ENCODE measurements around the gene PHACTR2.

DNA sequence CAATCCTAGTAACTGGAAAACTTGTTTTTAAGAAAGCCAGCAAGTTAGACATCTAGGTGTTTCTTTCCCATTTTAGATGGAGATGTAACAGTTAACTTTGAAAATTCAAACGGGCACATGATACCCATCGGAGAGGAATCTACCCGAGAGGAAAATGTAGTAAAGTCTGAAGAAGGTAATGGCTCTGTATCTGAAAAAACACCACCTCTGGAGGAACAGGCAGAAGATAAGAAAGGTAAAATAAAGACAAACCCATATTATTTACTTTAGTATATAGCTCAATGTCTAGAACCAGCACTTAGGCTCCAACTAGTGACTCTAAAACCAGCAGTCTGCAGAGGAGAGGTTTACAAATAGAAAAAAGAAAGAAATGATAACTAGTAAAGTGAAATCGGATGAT, 75.9 kb downstream of the PHACTR2 start:
- TF ChIP-seq ZSCAN9 (CRISPR knock-in tag; IDR thresholded peaks at IDR 0.05; ENCODE audit: borderline replicate concordance): no peak
- TF ChIP-seq, protein P1, sequence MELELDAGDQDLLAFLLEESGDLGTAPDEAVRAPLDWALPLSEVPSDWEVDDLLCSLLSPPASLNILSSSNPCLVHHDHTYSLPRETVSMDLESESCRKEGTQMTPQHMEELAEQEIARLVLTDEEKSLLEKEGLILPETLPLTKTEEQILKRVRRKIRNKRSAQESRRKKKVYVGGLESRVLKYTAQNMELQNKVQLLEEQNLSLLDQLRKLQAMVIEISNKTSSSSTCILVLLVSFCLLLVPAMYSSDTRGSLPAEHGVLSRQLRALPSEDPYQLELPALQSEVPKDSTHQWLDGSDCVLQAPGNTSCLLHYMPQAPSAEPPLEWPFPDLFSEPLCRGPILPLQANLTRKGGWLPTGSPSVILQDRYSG (CRISPR knock-in tag; IDR thresholded peaks at IDR 0.05): no peak
- TF ChIP-seq ZNF547 (CRISPR knock-in tag; IDR thresholded peaks at IDR 0.05): no peak
- TF ChIP-seq, protein P2, sequence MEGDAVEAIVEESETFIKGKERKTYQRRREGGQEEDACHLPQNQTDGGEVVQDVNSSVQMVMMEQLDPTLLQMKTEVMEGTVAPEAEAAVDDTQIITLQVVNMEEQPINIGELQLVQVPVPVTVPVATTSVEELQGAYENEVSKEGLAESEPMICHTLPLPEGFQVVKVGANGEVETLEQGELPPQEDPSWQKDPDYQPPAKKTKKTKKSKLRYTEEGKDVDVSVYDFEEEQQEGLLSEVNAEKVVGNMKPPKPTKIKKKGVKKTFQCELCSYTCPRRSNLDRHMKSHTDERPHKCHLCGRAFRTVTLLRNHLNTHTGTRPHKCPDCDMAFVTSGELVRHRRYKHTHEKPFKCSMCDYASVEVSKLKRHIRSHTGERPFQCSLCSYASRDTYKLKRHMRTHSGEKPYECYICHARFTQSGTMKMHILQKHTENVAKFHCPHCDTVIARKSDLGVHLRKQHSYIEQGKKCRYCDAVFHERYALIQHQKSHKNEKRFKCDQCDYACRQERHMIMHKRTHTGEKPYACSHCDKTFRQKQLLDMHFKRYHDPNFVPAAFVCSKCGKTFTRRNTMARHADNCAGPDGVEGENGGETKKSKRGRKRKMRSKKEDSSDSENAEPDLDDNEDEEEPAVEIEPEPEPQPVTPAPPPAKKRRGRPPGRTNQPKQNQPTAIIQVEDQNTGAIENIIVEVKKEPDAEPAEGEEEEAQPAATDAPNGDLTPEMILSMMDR (CRISPR knock-in tag; IDR thresholded peaks at IDR 0.05): no peak
- TF ChIP-seq SRSF9 (IDR thresholded peaks at IDR 0.05; ENCODE audit: borderline replicate concordance, insufficient read depth, low read depth, low read length, poor library complexity, severe bottlenecking): no peak
- TF ChIP-seq FOXP1 (IDR thresholded peaks at IDR 0.05): no peak
- no peak for TF ChIP-seq FOXP1 (CRISPR knock-in tag; IDR thresholded peaks at IDR 0.05)
- TF ChIP-seq, protein P3, sequence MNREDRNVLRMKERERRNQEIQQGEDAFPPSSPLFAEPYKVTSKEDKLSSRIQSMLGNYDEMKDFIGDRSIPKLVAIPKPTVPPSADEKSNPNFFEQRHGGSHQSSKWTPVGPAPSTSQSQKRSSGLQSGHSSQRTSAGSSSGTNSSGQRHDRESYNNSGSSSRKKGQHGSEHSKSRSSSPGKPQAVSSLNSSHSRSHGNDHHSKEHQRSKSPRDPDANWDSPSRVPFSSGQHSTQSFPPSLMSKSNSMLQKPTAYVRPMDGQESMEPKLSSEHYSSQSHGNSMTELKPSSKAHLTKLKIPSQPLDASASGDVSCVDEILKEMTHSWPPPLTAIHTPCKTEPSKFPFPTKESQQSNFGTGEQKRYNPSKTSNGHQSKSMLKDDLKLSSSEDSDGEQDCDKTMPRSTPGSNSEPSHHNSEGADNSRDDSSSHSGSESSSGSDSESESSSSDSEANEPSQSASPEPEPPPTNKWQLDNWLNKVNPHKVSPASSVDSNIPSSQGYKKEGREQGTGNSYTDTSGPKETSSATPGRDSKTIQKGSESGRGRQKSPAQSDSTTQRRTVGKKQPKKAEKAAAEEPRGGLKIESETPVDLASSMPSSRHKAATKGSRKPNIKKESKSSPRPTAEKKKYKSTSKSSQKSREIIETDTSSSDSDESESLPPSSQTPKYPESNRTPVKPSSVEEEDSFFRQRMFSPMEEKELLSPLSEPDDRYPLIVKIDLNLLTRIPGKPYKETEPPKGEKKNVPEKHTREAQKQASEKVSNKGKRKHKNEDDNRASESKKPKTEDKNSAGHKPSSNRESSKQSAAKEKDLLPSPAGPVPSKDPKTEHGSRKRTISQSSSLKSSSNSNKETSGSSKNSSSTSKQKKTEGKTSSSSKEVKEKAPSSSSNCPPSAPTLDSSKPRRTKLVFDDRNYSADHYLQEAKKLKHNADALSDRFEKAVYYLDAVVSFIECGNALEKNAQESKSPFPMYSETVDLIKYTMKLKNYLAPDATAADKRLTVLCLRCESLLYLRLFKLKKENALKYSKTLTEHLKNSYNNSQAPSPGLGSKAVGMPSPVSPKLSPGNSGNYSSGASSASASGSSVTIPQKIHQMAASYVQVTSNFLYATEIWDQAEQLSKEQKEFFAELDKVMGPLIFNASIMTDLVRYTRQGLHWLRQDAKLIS (CRISPR knock-in tag; IDR thresholded peaks at IDR 0.05): no peak
- no peak for TF ChIP-seq ZFP36 (IDR thresholded peaks at IDR 0.05; ENCODE audit: borderline replicate concordance, low read depth, low read length, partially characterized antibody)
- TF ChIP-seq JUN (CRISPR knock-in tag; IDR thresholded peaks at IDR 0.05): no peak
- TF ChIP-seq ZBTB38 (CRISPR knock-in tag; IDR thresholded peaks at IDR 0.05): no peak

All from HepG2 (cell line).